ENCODE measurements around the gene TMOD2. TPM values are rescaled to one million over a fixed set of nuclear protein-coding genes. Genes with fewer than 3 reads are reported as not detected.

The TMOD2 gene
- total RNA-seq, 2 experiments from 2014 or later, result 0.44 TPM; not detected in 1

DNA sequence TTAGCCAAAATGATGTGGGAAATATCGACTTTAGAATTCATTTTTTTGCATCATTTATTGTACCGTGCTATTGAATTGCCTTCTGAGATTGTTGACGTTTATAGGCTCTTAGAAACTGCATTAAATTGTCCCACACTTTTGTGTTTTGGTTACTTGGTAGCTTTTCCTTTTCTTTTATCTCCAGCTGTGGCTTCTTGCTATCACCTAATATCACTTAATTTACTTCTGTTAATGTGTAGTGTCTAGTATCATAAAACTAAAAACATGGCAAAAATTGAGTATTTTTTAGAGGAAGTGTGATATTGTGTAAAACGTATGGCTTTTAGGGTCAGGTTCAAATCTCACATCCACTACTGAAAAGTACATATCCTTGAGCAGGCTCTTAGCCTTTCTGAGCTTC is 89.3 kb downstream of the TMOD2 start:
- Histone ChIP-seq H3K4me3 (ENCODE audit: low read depth, low read length, poor library complexity, severe bottlenecking) (no peak overlapping the region), H3K9me3 (ENCODE audit: low read length) (no peaks in the 10 kb centered on the region), H3K9me2 (ENCODE audit: insufficient read depth, low read length) (no peaks in the 10 kb centered on the region), H4K20me1 (ENCODE audit: insufficient read depth, low read length) (0 out of 2 replicates have a peak, but pooled peaks cover 4% of the 10 kb centered on the region), H3K36me3 (ENCODE audit: insufficient read depth, low read length) (no peaks in the 10 kb centered on the region), H2AFZ (ENCODE audit: low read length) (no peak overlapping the region), H3K79me2 (ENCODE audit: insufficient read depth, low read depth, low read length) (peaks cover 89% of the 10 kb centered on the region), H3K27ac (ENCODE audit: low read depth, low read length, poor library complexity, severe bottlenecking) (no peak overlapping the region), H3K4me2 (ENCODE audit: low read length) (no peak overlapping the region), H3K4me1 (ENCODE audit: insufficient read depth, low read length, poor library complexity, severe bottlenecking) (peaks cover 37% of the 10 kb centered on the region)
- no peak for DNase-seq (ENCODE audit: low spot score)
- TF ChIP-seq, protein P1, sequence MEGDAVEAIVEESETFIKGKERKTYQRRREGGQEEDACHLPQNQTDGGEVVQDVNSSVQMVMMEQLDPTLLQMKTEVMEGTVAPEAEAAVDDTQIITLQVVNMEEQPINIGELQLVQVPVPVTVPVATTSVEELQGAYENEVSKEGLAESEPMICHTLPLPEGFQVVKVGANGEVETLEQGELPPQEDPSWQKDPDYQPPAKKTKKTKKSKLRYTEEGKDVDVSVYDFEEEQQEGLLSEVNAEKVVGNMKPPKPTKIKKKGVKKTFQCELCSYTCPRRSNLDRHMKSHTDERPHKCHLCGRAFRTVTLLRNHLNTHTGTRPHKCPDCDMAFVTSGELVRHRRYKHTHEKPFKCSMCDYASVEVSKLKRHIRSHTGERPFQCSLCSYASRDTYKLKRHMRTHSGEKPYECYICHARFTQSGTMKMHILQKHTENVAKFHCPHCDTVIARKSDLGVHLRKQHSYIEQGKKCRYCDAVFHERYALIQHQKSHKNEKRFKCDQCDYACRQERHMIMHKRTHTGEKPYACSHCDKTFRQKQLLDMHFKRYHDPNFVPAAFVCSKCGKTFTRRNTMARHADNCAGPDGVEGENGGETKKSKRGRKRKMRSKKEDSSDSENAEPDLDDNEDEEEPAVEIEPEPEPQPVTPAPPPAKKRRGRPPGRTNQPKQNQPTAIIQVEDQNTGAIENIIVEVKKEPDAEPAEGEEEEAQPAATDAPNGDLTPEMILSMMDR (conservative IDR thresholded peaks at IDR 0.05; ENCODE audit: low read length), result no peak
- TF ChIP-seq EZH2phosphoT487 (IDR thresholded peaks at IDR 0.05; ENCODE audit: borderline replicate concordance, low read depth, low read length), result no peak
- CTCF ChIA-PET (ENCODE audit: unreplicated experiment), result no interaction called here
- intact Hi-C loops (cut with micrococcal nuclease; ENCODE audit: unreplicated experiment), result no loop called here
- POLR2A ChIA-PET, result no interaction called here
- no TSS peak for BruUV-seq (replicated peaks)

DNA sequence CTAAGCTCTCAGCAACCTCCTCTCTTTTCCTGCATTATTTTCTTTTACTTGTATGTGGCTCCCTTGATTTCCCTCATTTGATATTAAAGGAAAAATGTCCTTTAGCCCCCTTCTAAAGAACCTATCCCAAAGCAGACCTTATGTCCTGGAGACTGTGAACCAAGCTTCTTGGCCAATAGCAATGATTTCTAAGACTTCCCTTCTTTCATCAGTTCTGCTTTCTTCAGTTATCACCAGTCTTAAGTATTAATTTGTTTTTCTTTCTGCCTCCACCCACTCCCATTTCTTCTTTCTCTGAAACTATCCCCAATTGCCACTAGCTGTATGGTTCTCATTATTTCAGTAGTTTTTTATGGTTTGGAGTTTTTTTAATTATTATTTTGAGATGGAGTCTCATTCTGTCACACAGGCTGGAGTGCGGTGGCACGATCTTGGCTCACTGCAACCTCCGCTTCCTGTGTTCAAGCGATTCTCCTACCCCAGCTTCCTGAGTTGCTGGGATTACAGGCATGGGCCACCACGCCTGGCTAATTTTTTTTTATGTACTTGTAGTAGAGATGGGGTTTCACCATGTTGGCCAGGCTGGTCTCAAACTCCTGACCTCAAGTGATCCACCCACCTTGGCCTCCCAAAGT is 90.1 kb downstream of the TMOD2 start:
- no TSS peak for BruUV-seq (replicated peaks)
- H3K4me2 ChIP-seq (ENCODE audit: low read length), result no peak overlapping the region
- no peaks in the 10 kb centered on the region for H3K9me2 ChIP-seq (ENCODE audit: insufficient read depth, low read length)
- no peak overlapping the region for H3K4me3 ChIP-seq (ENCODE audit: low read depth, low read length, poor library complexity, severe bottlenecking)
- CTCF ChIA-PET (ENCODE audit: unreplicated experiment), result no interaction called here
- H3K4me1 ChIP-seq (ENCODE audit: insufficient read depth, low read length, poor library complexity, severe bottlenecking), result peaks cover 38% of the 10 kb centered on the region
- H3K9me3 ChIP-seq (ENCODE audit: low read length), result no peaks in the 10 kb centered on the region
- H3K79me2 ChIP-seq (ENCODE audit: insufficient read depth, low read depth, low read length), result peaks cover 83% of the 10 kb centered on the region
- H3K27ac ChIP-seq (ENCODE audit: low read depth, low read length, poor library complexity, severe bottlenecking), result no peak overlapping the region
- no peak for DNase-seq (ENCODE audit: low spot score)
- TF ChIP-seq EZH2phosphoT487 (IDR thresholded peaks at IDR 0.05; ENCODE audit: borderline replicate concordance, low read depth, low read length), result no peak
- TF ChIP-seq, protein P1 (conservative IDR thresholded peaks at IDR 0.05; ENCODE audit: low read length), result no peak
- H3K36me3 ChIP-seq (ENCODE audit: insufficient read depth, low read length), result no peaks in the 10 kb centered on the region
- H4K20me1 ChIP-seq (ENCODE audit: insufficient read depth, low read length), result 0 out of 2 replicates have a peak, but pooled peaks cover 4% of the 10 kb centered on the region
- POLR2A ChIA-PET, result interaction anchor here (0.7 kb wide), 1 partner anchor 11 kb away, joined by 3 read pairs; no protein-coding TSS in a partner anchor
- no peak overlapping the region for H2AFZ ChIP-seq (ENCODE audit: low read length)
- intact Hi-C loops (cut with micrococcal nuclease; ENCODE audit: unreplicated experiment), result no loop called here

DNA sequence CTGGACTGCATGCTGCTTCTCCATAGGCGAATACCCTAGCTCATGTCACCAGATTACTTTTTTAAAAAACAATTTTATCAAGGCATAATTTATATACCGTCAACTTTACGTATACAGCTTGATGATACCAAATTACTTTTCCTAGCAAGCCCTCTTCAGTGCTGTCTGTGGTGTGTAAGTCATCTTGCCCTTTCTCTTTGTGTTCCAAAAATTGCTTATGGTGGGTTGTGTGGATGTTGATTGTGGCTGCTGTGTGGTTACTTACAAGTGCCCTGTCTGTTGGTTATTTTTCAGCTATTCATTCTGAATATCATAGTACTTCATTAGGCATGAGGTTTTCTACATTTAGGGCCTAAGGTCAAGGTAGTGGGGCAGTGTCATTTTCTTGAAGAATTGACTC is 90.9 kb downstream of the TMOD2 start:
- 0 out of 2 replicates have a peak, but pooled peaks cover 4% of the 10 kb centered on the region for H4K20me1 ChIP-seq (ENCODE audit: insufficient read depth, low read length)
- H3K4me2 ChIP-seq (ENCODE audit: low read length), result no peak overlapping the region
- no peak overlapping the region for H3K27ac ChIP-seq (ENCODE audit: low read depth, low read length, poor library complexity, severe bottlenecking)
- no peak overlapping the region for H3K4me3 ChIP-seq (ENCODE audit: low read depth, low read length, poor library complexity, severe bottlenecking)
- no peak for DNase-seq (ENCODE audit: low spot score)
- no peak overlapping the region for H2AFZ ChIP-seq (ENCODE audit: low read length)
- ChIA-PET POLR2A (interaction anchor here (0.7 kb wide), 1 partner anchor 10 kb away, joined by 3 read pairs; no protein-coding TSS in a partner anchor), CTCF (ENCODE audit: unreplicated experiment) (no interaction called here)
- H3K36me3 ChIP-seq (ENCODE audit: insufficient read depth, low read length), result no peaks in the 10 kb centered on the region
- no peak for TF ChIP-seq EZH2phosphoT487 (IDR thresholded peaks at IDR 0.05; ENCODE audit: borderline replicate concordance, low read depth, low read length)
- TF ChIP-seq, protein P1 (conservative IDR thresholded peaks at IDR 0.05; ENCODE audit: low read length), result no peak
- intact Hi-C loops (cut with micrococcal nuclease; ENCODE audit: unreplicated experiment), result no loop called here
- H3K79me2 ChIP-seq (ENCODE audit: insufficient read depth, low read depth, low read length), result peaks cover 84% of the 10 kb centered on the region
- peaks cover 39% of the 10 kb centered on the region for H3K4me1 ChIP-seq (ENCODE audit: insufficient read depth, low read length, poor library complexity, severe bottlenecking)
- no peaks in the 10 kb centered on the region for H3K9me3 ChIP-seq (ENCODE audit: low read length)
- no peaks in the 10 kb centered on the region for H3K9me2 ChIP-seq (ENCODE audit: insufficient read depth, low read length)
- no TSS peak for BruUV-seq (replicated peaks)

Data from OCI-LY7 (cell line).